ENCODE results near the gene NKX3-2. TPM values are rescaled to one million over a fixed set of nuclear protein-coding genes. Genes with fewer than 3 reads are reported as not detected.
A peak's percentile ranks its signal among the peaks of the same experiment; 100 is the strongest.

The NKX3-2 gene
- 2.0 TPM for polyA plus RNA-seq (2013, experiment 1 of 4)
- polyA plus RNA-seq (2013, experiment 2 of 4) = 1.3 TPM
- 1.8 TPM for polyA plus RNA-seq (2013, experiment 3 of 4)
- polyA plus RNA-seq (2013, experiment 4 of 4) = 1.6 TPM

DNA sequence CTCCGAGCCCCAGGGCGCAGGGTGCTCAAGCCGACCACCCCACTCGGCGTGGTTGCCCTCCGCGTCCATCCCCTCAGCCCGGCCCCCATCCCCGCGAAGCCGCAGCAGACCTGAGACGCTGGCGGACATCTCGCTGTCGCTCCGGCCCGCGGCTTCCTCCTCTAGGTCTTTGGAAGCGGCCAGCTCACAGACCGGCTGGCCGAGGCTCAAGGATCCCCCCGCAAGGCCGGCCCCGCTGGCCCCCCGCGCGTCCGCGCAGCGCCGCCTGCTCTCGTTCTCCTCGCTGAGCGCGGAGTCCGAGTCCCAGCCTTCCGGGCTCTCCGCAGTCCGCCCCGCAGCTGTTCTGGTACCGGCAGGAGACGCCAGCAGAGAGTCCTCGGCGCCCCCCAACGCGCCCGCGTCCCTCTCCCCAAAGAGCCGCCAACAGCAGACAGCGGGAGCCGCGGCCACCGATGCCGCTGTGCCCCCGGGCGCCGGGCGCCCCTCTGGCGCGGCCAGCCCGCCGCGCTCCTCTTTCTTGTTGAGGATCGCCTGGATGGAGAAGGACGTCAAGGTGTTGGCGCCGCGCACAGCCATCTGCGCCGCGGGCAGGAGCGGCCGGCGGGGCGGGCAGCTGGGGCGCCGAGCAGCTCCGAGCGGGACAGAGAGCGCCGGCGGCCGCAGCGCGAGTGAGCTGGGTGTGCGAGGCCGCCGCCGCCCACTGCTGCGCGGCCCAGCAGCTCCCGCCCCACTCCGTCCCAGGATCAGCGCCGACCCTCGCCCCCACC is at the start of gene NKX3-2:
TSS of gene NKX3-2 (minus strand) at position 670 of the 767 bp plus-strand sequence. CDS start at position 576, 94 bp downstream.
- Histone ChIP-seq H3K27ac (ENCODE audit: insufficient read depth, low read depth, low read length, poor library complexity, severe bottlenecking) (peak within 1 kb of the TSS; percentile 27), H3K27me3 (ENCODE audit: control insufficient read depth, insufficient read depth, low read length, poor library complexity, severe bottlenecking) (peaks cover 100% of the 10 kb centered on the region), H3K4me1 (ENCODE audit: control insufficient read depth, insufficient read depth, low read length) (no peaks in the 10 kb centered on the region), H3K36me3 (ENCODE audit: control insufficient read depth, insufficient read depth, low read length) (no peaks in the 10 kb centered on the region), H3K4me3 (ENCODE audit: insufficient read depth, low read depth, low read length) (peak within 1 kb of the TSS; percentile 64), H3K9me3 (ENCODE audit: control insufficient read depth, low read length) (no peaks in the 10 kb centered on the region)
- 0% methylated on average over 96 of the region's 96 CpGs for WGBS, 2 experiments

DNA sequence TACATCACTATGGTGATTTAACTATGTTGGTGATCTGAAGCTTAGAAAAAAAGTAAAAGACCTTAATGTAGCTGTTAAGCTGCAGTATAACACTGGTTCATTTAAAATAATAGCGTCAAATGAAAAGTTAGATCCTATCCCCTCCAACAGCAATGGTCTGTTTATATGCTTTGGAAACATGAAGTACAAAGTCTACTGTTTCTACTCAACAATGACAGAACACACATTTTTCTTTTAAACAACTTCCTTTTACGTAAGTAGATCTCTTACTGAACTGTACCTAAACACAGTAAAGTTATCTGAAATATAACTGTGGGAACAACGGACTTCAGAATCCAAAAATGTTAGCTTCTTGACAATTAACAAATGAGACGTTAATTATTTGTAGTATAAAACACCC is 47.9 kb upstream of the NKX3-2 start:
- Histone ChIP-seq H3K4me1 (ENCODE audit: control insufficient read depth, insufficient read depth, low read length) (no peaks in the 10 kb centered on the region), H3K4me3 (ENCODE audit: insufficient read depth, low read depth, low read length) (no peak overlapping the region), H3K27ac (ENCODE audit: insufficient read depth, low read depth, low read length, poor library complexity, severe bottlenecking) (no peak overlapping the region), H3K27me3 (ENCODE audit: control insufficient read depth, insufficient read depth, low read length, poor library complexity, severe bottlenecking) (no peaks in the 10 kb centered on the region), H3K36me3 (ENCODE audit: control insufficient read depth, insufficient read depth, low read length) (peaks cover 16% of the 10 kb centered on the region), H3K9me3 (ENCODE audit: control insufficient read depth, low read length) (no peaks in the 10 kb centered on the region)
- WGBS, 2 experiments = 87 to 97% methylated on average over 3 to 4 of the region's 4 CpGs

DNA sequence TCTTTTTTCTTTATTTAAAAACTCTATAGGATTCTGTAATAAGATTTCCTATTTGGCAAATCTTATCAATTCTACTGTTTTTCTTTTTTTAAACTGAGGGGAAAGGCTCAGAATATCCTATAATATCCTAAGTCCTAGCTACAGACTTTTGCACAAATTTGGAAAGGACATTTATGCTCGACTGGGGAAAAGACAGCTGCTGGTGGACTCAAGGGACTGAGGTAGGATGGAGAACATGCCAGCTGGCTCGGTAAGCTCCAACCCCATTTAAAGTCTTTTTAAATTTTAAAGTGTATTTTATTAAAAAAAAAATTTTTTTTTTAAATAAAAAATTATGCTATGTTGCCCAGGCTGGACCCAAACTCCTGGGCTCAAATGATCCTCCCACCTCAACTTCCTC is 46.5 kb upstream of the NKX3-2 start:
- Histone ChIP-seq H3K9me3 (ENCODE audit: control insufficient read depth, low read length) (no peaks in the 10 kb centered on the region), H3K27ac (ENCODE audit: insufficient read depth, low read depth, low read length, poor library complexity, severe bottlenecking) (no peak overlapping the region), H3K27me3 (ENCODE audit: control insufficient read depth, insufficient read depth, low read length, poor library complexity, severe bottlenecking) (no peaks in the 10 kb centered on the region), H3K36me3 (ENCODE audit: control insufficient read depth, insufficient read depth, low read length) (peaks cover 5% of the 10 kb centered on the region), H3K4me3 (ENCODE audit: insufficient read depth, low read depth, low read length) (no peak overlapping the region), H3K4me1 (ENCODE audit: control insufficient read depth, insufficient read depth, low read length) (no peaks in the 10 kb centered on the region)
- WGBS, 2 experiments = 71 to 93% methylated on average over 1 of the region's 2 CpGs

DNA sequence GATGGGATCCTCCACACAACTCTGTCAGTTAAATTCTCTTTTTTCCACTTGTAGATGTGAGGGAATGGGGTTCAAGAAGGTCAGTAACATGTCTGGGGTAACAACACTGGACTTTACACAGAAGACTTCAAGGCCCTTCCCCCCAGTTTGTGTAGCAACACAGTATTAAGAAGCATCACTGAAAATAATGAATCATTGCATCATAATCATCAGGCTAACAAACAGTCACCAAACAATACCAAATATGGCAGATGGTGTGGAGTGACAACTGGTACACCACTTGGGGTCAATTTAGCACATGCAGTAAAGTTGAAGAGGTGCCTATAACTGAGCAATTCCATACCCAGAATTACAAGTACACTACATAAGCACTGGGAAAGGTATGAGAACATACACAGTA is 44.6 kb upstream of the NKX3-2 start:
- H3K4me3 ChIP-seq (ENCODE audit: insufficient read depth, low read depth, low read length) = no peak overlapping the region
- no peaks in the 10 kb centered on the region for H3K27me3 ChIP-seq (ENCODE audit: control insufficient read depth, insufficient read depth, low read length, poor library complexity, severe bottlenecking)
- H3K4me1 ChIP-seq (ENCODE audit: control insufficient read depth, insufficient read depth, low read length) = no peaks in the 10 kb centered on the region
- H3K36me3 ChIP-seq (ENCODE audit: control insufficient read depth, insufficient read depth, low read length) = no peaks in the 10 kb centered on the region
- no peak overlapping the region for H3K27ac ChIP-seq (ENCODE audit: insufficient read depth, low read depth, low read length, poor library complexity, severe bottlenecking)
- H3K9me3 ChIP-seq (ENCODE audit: control insufficient read depth, low read length) = no peaks in the 10 kb centered on the region

DNA sequence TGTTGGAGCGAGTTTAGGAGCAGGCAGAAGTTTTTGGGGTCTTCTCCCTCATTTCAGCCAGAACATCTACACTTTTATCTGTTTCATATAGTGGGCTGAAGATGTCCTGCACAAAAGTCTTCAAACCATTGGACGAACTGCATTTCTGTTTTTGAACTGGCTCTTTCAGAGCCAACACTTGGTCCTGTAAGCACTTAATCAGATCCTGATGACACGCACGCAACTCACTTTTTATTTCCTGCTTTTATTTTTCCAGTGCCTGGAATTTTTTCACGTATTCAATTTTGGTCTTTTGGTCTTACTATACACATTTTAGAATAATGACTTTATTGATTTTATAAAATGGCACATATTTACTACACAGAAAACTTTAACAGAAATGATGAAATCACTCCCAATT is 40.2 kb upstream of the NKX3-2 start:
- H3K4me3 ChIP-seq (ENCODE audit: insufficient read depth, low read depth, low read length) = no peak overlapping the region
- no peak overlapping the region for H3K27ac ChIP-seq (ENCODE audit: insufficient read depth, low read depth, low read length, poor library complexity, severe bottlenecking)
- H3K9me3 ChIP-seq (ENCODE audit: control insufficient read depth, low read length) = no peaks in the 10 kb centered on the region
- no peaks in the 10 kb centered on the region for H3K4me1 ChIP-seq (ENCODE audit: control insufficient read depth, insufficient read depth, low read length)
- peaks cover 31% of the 10 kb centered on the region for H3K36me3 ChIP-seq (ENCODE audit: control insufficient read depth, insufficient read depth, low read length)
- WGBS, 2 experiments = 96 to 98% methylated on average over 3 of the region's 5 CpGs
- no peaks in the 10 kb centered on the region for H3K27me3 ChIP-seq (ENCODE audit: control insufficient read depth, insufficient read depth, low read length, poor library complexity, severe bottlenecking)

DNA sequence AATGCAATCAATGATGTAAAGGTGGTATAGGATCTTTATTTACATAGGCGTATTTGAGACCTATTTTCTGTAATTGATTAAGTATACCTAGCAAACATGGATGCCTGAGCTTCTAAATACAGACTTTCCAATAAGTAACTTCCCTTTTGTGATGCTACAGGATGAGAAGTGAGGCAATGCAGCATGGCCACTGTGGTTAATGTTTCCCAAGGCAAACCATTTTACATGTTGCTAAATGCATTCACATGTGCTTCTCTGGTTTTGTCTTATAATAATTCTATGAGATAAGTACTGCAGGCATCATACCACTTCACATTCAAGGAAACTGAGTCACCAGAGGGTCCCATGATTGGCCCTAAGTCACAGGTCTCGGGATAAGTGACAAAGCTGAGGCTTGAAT is 35.7 kb upstream of the NKX3-2 start:
- no peak overlapping the region for H3K4me3 ChIP-seq (ENCODE audit: insufficient read depth, low read depth, low read length)
- no peak overlapping the region for H3K27ac ChIP-seq (ENCODE audit: insufficient read depth, low read depth, low read length, poor library complexity, severe bottlenecking)
- 91 to 95% methylated on average over 1 to 2 of the region's 2 CpGs for WGBS, 2 experiments
- H3K4me1 ChIP-seq (ENCODE audit: control insufficient read depth, insufficient read depth, low read length) = no peaks in the 10 kb centered on the region
- H3K9me3 ChIP-seq (ENCODE audit: control insufficient read depth, low read length) = no peaks in the 10 kb centered on the region
- peaks cover 54% of the 10 kb centered on the region for H3K36me3 ChIP-seq (ENCODE audit: control insufficient read depth, insufficient read depth, low read length)
- no peaks in the 10 kb centered on the region for H3K27me3 ChIP-seq (ENCODE audit: control insufficient read depth, insufficient read depth, low read length, poor library complexity, severe bottlenecking)

DNA sequence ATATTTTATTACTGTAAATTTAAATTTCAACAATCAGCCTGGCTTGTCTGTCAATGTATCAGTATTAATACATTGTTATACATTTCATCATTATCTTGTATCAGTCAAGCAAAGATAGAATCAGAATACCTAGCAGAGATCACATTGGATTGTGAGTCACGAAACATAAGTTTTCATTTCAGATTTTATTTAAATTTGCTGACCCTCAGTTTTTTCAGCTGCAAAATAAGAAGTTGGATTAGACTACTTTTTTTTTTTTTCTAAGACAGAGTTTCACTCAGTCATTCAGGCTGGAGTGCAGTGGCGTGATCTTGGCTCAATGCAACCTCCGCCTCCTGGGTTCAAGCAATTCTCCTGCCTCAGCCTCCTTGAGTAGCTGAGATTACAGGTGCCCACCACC is 33.4 kb upstream of the NKX3-2 start:
- Histone ChIP-seq H3K27ac (ENCODE audit: insufficient read depth, low read depth, low read length, poor library complexity, severe bottlenecking) (no peak overlapping the region), H3K4me1 (ENCODE audit: control insufficient read depth, insufficient read depth, low read length) (no peaks in the 10 kb centered on the region), H3K4me3 (ENCODE audit: insufficient read depth, low read depth, low read length) (no peak overlapping the region), H3K27me3 (ENCODE audit: control insufficient read depth, insufficient read depth, low read length, poor library complexity, severe bottlenecking) (no peaks in the 10 kb centered on the region), H3K9me3 (ENCODE audit: control insufficient read depth, low read length) (no peaks in the 10 kb centered on the region), H3K36me3 (ENCODE audit: control insufficient read depth, insufficient read depth, low read length) (peaks cover 52% of the 10 kb centered on the region)
- WGBS, 2 experiments = 88 to 99% methylated on average over 3 of the region's 3 CpGs

DNA sequence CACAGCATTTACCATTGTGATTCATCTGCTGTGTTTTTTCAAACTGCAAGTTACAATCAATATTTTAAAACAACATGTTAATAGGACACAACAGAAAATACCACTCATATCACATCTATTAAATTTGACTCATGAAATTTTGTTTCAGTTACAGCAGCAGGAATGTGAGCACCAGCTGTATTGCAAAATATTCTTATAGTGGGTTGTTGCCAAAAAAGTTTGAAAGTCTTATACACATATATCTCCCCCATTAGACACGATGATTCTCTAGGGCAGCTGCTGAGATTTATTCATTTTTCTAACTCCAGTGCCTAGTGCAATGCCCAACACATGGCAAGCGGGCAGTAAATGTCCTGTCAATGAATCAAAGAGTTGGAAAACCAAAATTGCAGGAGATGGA is 26.6 kb upstream of the NKX3-2 start:
- H3K9me3 ChIP-seq (ENCODE audit: control insufficient read depth, low read length) = no peaks in the 10 kb centered on the region
- WGBS, 2 experiments = 95 to 100% methylated on average over 2 of the region's 2 CpGs
- peaks cover 17% of the 10 kb centered on the region for H3K36me3 ChIP-seq (ENCODE audit: control insufficient read depth, insufficient read depth, low read length)
- no peaks in the 10 kb centered on the region for H3K4me1 ChIP-seq (ENCODE audit: control insufficient read depth, insufficient read depth, low read length)
- H3K4me3 ChIP-seq (ENCODE audit: insufficient read depth, low read depth, low read length) = no peak overlapping the region
- H3K27me3 ChIP-seq (ENCODE audit: control insufficient read depth, insufficient read depth, low read length, poor library complexity, severe bottlenecking) = no peaks in the 10 kb centered on the region
- H3K27ac ChIP-seq (ENCODE audit: insufficient read depth, low read depth, low read length, poor library complexity, severe bottlenecking) = no peak overlapping the region

DNA sequence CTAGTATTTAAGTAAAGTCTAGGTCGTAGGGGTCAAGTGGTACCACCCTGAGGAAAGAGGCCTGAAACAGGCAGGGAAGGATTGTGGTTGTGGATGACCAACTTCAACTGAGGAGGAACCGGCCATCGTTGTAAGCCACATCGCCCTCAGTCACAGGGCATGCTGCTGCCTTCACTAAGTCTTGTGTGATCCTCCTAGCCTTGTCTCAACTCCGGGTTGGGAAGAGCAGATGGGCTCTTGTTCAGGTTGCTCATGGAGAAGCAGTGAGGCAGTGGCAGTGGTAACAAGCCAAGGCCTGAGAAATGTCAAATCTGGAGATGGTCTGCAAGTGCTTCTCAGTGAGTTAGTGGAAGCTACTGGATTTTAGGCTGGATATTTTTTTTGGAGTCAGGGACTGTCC is 22.8 kb upstream of the NKX3-2 start:
- Histone ChIP-seq H3K27ac (ENCODE audit: insufficient read depth, low read depth, low read length, poor library complexity, severe bottlenecking) (no peak overlapping the region), H3K9me3 (ENCODE audit: control insufficient read depth, low read length) (no peaks in the 10 kb centered on the region), H3K4me3 (ENCODE audit: insufficient read depth, low read depth, low read length) (no peak overlapping the region), H3K36me3 (ENCODE audit: control insufficient read depth, insufficient read depth, low read length) (peaks cover 14% of the 10 kb centered on the region), H3K4me1 (ENCODE audit: control insufficient read depth, insufficient read depth, low read length) (no peaks in the 10 kb centered on the region), H3K27me3 (ENCODE audit: control insufficient read depth, insufficient read depth, low read length, poor library complexity, severe bottlenecking) (no peaks in the 10 kb centered on the region)
- 93% methylated on average over 5 of the region's 5 CpGs for WGBS, 2 experiments

DNA sequence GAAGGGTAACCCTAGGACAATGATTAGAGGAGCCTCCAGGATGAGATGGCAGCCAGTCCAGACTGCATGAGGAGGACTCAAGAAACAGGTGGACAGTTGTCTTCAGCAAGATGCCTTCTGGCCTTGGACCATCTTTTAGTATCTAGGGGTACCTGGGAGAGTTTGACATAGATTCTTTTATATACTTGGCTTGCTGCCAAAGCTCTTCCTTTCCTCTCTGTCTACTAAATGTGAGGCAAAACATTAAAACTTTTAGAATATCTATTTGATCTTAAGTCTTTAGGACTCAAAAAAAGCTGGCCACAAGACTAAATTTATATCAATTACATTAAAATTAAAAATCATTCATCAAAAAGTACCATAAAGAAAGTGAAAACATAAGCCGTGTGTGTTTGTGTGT is 18.6 kb upstream of the NKX3-2 start:
- Histone ChIP-seq H3K36me3 (ENCODE audit: control insufficient read depth, insufficient read depth, low read length) (no peaks in the 10 kb centered on the region), H3K4me1 (ENCODE audit: control insufficient read depth, insufficient read depth, low read length) (no peaks in the 10 kb centered on the region), H3K27me3 (ENCODE audit: control insufficient read depth, insufficient read depth, low read length, poor library complexity, severe bottlenecking) (no peaks in the 10 kb centered on the region), H3K9me3 (ENCODE audit: control insufficient read depth, low read length) (no peaks in the 10 kb centered on the region), H3K4me3 (ENCODE audit: insufficient read depth, low read depth, low read length) (no peak overlapping the region), H3K27ac (ENCODE audit: insufficient read depth, low read depth, low read length, poor library complexity, severe bottlenecking) (no peak overlapping the region)
- WGBS, 2 experiments = no CpG with 5 or more reads among the region's 1 CpG

All from ectodermal cell (in vitro differentiated cells).